Measurements from ENCODE around the gene FER.
"Not testable (repeated sequence)": the region's sequence is repeated elsewhere in the genome, so short reads cannot be mapped to it uniquely, and the experiment has no call there.

The FER gene

GRCh38 chr5:108866097-108866496 lies 118.4 kb downstream of the FER start:
- DNase-seq; intact Hi-C loops (cut with DNase I): not testable (repeated sequence)

DNA sequence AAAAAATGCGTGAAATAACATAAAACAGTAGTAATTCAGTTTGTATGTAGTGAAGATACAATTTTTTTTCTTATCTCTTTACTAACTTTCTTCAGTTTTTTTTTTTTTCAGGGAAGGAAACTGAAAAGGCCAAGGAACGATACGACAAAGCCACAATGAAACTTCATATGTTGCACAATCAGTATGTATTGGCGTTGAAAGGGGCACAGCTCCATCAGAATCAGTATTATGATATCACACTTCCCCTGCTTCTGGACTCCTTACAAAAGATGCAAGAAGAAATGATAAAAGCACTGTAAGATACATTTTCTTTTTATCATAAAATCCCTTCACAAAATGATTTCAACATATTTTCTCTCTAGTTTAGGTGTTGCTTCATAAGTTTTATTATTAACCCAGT lies 120.0 kb downstream of the FER start:
- no peak for DNase-seq
- intact Hi-C loops (cut with DNase I) = no loop called here

GRCh38 chr5:108869066-108869465 lies 121.4 kb downstream of the FER start:
- intact Hi-C loops (cut with DNase I) = no loop called here
- DNase-seq = no peak

DNA sequence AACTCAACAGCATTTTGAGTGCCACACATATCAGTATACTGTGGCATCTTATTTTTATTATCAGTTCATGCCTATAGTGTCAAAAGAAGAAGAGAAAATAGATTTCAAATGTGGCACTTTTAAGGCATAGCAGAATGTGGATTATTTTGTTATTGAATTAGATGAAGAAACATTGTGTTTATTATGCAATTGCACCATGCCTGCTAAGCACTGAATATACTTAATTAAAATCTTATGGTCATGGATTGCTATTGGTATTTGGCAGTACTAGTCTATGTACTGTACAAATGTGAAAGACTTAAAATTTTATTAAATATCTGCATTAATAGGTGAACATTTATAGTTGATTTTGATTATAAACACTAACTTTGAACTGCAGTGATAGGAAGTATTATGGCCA lies 128.8 kb downstream of the FER start:
- DNase-seq = no peak
- intact Hi-C loops (cut with DNase I) = no loop called here

- no peak for DNase-seq
- intact Hi-C loops (cut with DNase I) = no loop called here
These were observed 131.1 kb downstream of the FER start for GRCh38 chr5:108878756-108879155.

DNA sequence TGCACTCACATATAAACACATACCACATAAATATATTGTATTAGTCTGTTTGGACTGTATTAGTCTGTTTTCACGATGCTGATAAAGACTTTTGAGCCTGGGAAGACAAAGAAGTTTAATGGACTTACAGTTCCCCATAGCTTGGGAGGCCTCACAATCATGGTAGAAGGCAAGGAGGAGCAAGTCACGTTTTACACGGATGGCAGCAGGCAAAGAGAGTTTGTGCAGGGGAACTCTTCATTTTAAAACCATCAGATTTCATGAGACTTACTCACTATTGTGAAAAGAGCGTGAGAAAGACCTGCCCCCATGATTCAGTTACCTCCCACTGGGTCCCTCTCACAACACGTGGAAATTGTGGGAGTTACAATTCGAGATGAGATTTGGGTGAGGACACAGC lies 133.4 kb downstream of the FER start:
- intact Hi-C loops (cut with DNase I) = no loop called here
- DNase-seq = no peak

GRCh38 chr5:108884736-108885135 lies 137.0 kb downstream of the FER start:
- intact Hi-C loops (cut with DNase I) = no loop called here
- no peak for DNase-seq

- no peak for DNase-seq
- intact Hi-C loops (cut with DNase I) = no loop called here
These were observed 150.6 kb downstream of the FER start for GRCh38 chr5:108898257-108898656.

- intact Hi-C loops (cut with DNase I) = no loop called here
- no peak for DNase-seq
These were observed 151.0 kb downstream of the FER start for GRCh38 chr5:108898707-108899106.

GRCh38 chr5:108899244-108899643 lies 151.5 kb downstream of the FER start:
- DNase-seq; intact Hi-C loops (cut with DNase I): not testable (repeated sequence)

- no peak for DNase-seq
- intact Hi-C loops (cut with DNase I) = no loop called here
These were observed 153.0 kb downstream of the FER start for GRCh38 chr5:108900668-108901067.

DNA sequence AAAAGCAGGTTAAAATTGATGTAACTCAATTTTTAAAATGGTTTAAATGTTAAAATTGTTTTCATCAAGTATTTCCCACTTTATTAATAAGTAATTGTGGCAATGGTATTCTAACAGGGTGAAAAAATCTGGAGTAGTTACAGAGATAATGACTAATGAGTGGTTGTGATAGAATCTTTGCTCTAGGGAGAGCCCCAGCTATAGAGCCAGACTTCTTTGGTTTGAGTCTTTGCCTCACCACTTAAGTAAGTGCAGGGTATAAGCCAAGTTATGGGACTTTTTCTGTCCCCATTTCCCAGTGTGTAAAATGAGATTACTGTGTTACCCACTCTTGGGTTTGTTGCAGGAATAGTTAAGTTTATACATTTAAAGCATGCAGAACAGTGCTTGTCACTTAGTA lies 158.1 kb downstream of the FER start:
- intact Hi-C loops (cut with DNase I) = no loop called here
- no peak for DNase-seq

DNA sequence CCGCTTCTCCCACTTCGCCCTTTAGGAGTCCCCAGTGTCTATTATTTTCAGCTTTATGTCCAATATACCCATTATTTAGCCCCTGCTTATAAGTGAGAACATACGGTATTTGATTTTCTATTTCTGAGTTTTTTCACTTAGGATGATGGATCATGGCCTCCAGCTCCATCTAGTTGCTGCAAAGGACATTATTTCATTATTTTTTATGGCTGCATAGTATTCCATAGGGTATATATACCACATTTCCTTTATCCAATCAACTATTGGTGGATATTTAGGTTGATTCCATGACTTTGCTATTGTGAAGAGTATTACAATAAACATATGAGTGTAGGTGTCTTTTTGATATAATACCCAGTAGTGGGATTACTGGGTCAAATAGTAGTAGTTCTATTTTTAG lies 162.9 kb downstream of the FER start:
- intact Hi-C loops (cut with DNase I) = no loop called here
- DNase-seq = no peak

GRCh38 chr5:108911055-108911454 lies 163.4 kb downstream of the FER start:
- intact Hi-C loops (cut with DNase I) = no loop called here

DNA sequence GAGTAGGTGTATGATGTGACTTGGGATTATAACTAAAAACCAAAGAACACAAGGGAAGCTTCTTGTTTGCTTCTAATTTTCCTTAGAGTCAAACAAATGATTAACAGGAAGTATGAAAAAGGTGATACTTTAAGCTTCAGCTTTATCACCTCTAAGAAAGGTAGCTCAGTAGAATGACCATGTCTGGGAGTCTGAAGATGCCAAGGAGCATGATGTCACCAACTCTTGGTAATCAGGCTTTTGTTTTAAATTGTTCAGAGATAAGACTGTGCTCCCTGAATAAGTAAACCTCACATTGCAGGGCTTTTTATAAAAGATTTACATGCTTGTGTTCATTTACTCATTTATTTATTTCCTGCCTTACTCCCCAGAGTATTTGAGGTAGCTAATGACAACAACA lies 169.9 kb downstream of the FER start:
- no peak for DNase-seq
- intact Hi-C loops (cut with DNase I) = no loop called here

More at GRCh38 chr5:108911055-108911454, 163.4 kb downstream of the FER start:
- no peak for DNase-seq

DNA sequence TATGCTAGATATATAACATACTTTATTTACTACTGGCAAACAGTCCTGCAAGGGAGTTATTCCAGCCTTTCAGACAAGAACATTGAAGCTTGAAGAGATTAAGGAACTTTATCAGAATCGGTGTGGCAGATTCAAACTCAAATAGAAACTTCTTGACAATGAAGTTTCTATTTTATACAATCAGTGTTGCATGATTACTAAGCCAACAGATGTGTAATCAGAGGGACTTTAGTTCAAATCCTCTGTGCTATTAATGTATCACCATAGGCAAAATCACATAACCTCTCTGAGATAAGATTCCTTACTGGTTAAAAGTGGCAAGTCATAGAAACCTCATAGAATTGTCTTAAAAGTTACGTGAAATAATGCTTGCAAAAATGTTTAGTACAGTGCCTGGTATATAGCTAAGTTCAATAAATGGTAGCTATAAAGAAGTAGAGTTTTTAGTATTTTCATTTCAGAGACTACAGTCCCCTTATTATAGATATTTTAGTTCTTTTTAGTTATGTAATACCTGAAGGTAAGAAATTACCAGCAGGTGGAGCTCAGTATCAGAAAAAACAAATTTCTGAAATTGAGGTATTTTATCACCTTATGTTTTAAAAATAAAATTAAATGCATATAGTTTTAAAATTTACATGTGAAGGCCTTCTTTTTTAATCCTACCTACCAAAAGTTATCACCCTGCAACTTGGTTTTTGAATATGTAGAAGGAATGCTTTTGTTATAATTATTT lies 172.1 kb downstream of the FER start:
- DNase-seq = no peak
- intact Hi-C loops (cut with DNase I) = no loop called here

DNA sequence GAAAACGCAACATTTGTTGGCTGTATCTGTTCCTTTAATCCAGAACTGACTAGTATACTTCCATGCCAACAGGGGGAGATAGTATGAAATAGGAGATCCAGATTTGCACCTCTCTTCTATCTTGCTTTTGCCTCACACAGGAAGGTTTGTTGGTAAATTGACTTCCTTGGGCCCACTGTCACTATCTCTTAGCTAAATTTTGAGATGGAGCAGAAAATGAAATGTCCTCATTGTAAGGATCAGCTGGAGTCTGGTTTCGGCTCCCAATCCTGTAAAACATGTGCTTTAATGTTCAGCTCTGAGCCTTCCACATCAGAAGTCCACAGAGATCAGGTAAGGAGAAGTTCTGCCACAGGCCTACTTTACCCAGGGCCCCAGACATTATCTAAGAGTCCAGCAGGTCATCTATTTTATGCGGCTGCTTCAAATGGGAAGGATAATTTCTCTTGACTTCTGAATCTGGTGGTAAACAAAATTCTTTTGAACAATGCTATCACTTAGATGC lies 176.8 kb downstream of the FER start:
- no peak for DNase-seq

GRCh38 chr5:108925073-108925472 lies 177.4 kb downstream of the FER start:
- no peak for DNase-seq
- intact Hi-C loops (cut with DNase I) = no loop called here

More for the DNA sequence above, 176.8 kb downstream of the FER start:
- intact Hi-C loops (cut with DNase I) = no loop called here

GRCh38 chr5:108930107-108930506 lies 182.4 kb downstream of the FER start:
- no peak for DNase-seq
- intact Hi-C loops (cut with DNase I) = no loop called here

DNA sequence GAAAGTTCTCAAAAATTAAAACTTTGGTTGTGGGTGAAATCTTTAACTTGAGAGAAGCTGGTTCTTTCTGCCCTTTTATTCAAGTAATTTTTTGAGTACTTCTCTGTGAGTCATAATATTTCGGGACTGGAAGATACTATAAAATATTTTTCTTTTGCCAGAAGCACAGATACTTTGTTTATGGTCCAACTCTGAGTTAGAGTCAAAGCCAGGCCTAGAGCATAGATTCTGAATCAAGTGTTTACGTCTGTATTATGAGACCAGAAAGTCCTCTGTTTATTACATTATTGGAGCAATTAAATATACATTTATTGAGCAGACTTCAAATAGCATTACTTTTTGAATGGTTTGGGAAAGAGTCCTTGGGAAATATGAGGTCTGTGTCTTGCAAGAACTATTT lies 187.9 kb downstream of the FER start:
- intact Hi-C loops (cut with DNase I) = no loop called here
- DNase-seq = no peak

DNA sequence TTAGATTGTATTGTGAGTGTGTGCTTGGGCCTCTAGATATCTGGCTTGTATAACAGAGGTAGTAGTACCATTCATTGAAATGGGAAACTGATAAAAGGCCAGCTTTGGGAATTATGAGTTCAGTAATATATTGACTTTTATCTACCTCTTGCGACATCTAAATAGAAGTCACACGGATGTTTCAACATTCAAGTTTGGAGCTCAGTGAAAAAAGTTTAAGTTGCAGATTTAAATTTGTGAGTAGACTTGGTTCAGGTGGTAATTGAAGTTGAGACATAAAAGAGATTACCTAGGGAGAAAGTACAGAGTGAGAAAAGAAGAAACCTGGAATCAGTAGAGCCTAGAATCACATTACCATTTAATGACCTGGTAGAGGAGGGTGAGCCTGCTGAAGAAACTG lies 189.5 kb downstream of the FER start:
- no peak for DNase-seq
- intact Hi-C loops (cut with DNase I) = no loop called here

- intact Hi-C loops (cut with DNase I) = no loop called here
- DNase-seq = no peak
These were observed 192.8 kb downstream of the FER start for GRCh38 chr5:108940506-108940905.

DNA sequence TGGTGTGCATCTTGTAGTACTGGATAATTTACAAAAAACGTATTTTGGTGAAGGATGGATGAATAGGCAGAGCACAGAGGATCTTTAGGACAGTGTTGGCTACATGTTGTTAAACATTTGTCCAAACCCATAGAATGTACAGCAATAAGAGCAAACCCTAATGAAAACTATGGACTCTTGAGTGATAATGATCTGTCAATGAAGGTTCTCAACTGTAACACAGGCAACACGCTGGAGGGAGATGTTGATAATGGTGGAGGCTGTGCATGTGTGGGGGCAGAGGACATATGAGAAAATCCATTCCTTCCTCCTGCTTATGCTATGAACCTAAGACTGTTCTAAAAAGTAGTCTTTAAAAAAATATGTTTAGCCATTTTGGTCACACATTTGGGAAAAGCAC lies 194.0 kb downstream of the FER start:
- DNase-seq = no peak
- intact Hi-C loops (cut with DNase I) = no loop called here
